Panc1 (cell line): Measurements from ENCODE around the gene TRMT5.

Experiments
- TF ChIP-seq, protein P1 (sequence below): fragments of 450-650 bp; IDR thresholded peaks from 2 replicates; pipeline ENCODE4 v1.5.1; 2017; ENCODE audit warnings: mild to moderate bottlenecking
- TF ChIP-seq, protein P2 (sequence below), 2 experiments: IDR thresholded peaks; 2 replicates each; pipeline ENCODE4 v1.6.1; 2011 to 2012; ENCODE audit warnings: low read depth in 2 of 2, control low read depth in 1 of 2, low read length in 1 of 2, mild to moderate bottlenecking in 1 of 2, moderate library complexity in 1 of 2; ENCODE audit not compliant: insufficient read depth in 1 of 2

DNA sequence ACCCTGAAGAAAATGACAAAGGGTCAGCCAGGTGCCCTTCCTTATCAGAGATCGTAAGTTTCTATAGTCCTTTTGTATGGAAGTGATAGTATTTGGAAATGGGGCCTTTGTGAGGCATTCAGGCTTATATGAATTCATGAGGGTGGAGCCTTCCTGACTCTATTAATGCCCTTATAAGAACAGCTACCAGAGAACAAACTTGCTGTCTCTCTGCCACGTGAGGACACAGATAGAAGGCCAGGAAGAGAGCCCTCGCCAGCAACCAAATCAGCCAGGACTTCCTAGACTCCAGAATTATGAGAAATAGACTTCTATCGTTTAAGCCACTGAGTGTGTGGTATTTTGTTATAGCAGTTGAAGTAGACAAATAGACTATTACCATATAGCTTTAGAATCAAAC is 36.7 kb downstream of the TRMT5 start:
- TF ChIP-seq, protein P1, sequence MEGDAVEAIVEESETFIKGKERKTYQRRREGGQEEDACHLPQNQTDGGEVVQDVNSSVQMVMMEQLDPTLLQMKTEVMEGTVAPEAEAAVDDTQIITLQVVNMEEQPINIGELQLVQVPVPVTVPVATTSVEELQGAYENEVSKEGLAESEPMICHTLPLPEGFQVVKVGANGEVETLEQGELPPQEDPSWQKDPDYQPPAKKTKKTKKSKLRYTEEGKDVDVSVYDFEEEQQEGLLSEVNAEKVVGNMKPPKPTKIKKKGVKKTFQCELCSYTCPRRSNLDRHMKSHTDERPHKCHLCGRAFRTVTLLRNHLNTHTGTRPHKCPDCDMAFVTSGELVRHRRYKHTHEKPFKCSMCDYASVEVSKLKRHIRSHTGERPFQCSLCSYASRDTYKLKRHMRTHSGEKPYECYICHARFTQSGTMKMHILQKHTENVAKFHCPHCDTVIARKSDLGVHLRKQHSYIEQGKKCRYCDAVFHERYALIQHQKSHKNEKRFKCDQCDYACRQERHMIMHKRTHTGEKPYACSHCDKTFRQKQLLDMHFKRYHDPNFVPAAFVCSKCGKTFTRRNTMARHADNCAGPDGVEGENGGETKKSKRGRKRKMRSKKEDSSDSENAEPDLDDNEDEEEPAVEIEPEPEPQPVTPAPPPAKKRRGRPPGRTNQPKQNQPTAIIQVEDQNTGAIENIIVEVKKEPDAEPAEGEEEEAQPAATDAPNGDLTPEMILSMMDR: no peak
- TF ChIP-seq, protein P2, sequence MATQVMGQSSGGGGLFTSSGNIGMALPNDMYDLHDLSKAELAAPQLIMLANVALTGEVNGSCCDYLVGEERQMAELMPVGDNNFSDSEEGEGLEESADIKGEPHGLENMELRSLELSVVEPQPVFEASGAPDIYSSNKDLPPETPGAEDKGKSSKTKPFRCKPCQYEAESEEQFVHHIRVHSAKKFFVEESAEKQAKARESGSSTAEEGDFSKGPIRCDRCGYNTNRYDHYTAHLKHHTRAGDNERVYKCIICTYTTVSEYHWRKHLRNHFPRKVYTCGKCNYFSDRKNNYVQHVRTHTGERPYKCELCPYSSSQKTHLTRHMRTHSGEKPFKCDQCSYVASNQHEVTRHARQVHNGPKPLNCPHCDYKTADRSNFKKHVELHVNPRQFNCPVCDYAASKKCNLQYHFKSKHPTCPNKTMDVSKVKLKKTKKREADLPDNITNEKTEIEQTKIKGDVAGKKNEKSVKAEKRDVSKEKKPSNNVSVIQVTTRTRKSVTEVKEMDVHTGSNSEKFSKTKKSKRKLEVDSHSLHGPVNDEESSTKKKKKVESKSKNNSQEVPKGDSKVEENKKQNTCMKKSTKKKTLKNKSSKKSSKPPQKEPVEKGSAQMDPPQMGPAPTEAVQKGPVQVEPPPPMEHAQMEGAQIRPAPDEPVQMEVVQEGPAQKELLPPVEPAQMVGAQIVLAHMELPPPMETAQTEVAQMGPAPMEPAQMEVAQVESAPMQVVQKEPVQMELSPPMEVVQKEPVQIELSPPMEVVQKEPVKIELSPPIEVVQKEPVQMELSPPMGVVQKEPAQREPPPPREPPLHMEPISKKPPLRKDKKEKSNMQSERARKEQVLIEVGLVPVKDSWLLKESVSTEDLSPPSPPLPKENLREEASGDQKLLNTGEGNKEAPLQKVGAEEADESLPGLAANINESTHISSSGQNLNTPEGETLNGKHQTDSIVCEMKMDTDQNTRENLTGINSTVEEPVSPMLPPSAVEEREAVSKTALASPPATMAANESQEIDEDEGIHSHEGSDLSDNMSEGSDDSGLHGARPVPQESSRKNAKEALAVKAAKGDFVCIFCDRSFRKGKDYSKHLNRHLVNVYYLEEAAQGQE (IDR thresholded peaks at IDR 0.05; ENCODE audit: insufficient read depth in 1 of 2, low read depth in 2 of 2, low read length in 1 of 2): no peak
